C4-2B (cell line): Measurements from ENCODE around the gene FGFR3.

Experiments used
- H3K27ac ChIP-seq: fragments of 450-650 bp; 2 replicates; pipeline ENCODE4 v1.5.1; 2017
- CTCF ChIP-seq: fragments of 450-650 bp; conservative IDR thresholded peaks from 2 replicates; pipeline ENCODE4 v1.5.1; 2017; ENCODE audit warnings: mild to moderate bottlenecking
- ZFX ChIP-seq: fragments of 450-650 bp; IDR thresholded peaks from 2 replicates; pipeline ENCODE4 v1.6.1; 2017

FGFR3 gene

GRCh38 chr4:1751155-1751918 lies 41.8 kb upstream of the FGFR3 start:
- H3K27ac ChIP-seq, result no peak overlapping the region

DNA sequence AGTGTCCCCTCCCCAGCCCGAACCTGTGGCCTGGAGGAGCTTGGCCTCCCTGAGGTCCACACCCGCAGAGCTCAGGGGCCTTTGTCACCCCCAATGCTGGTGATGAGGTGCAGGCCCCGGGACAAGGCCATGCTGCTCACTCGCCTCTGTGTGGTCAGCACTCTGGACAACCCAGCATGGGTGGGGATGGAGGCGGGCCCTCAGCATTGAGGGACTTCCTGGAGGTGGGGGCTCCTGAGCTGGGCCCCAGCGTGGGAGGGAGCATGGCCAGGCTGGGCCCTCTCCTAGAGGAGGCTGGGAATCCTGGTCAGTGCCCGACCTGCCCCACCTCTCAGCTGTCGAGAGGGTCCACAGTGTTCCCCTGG lies 41.2 kb upstream of the FGFR3 start:
- TF ChIP-seq ZFX, result no peak
- no peak overlapping the region for H3K27ac ChIP-seq

More at GRCh38 chr4:1751155-1751918, 41.8 kb upstream of the FGFR3 start:
- no peak for TF ChIP-seq ZFX
- TF ChIP-seq CTCF, result no peak

- H3K27ac ChIP-seq, result no peak overlapping the region
- no peak for TF ChIP-seq ZFX
- no peak for TF ChIP-seq CTCF
Observed at GRCh38 chr4:1752284-1753041, 40.6 kb upstream of the FGFR3 start.

GRCh38 chr4:1753294-1753696 lies 39.8 kb upstream of the FGFR3 start:
- TF ChIP-seq CTCF (no peak), ZFX (no peak)
- H3K27ac ChIP-seq, result no peak overlapping the region

- no peak overlapping the region for H3K27ac ChIP-seq
- TF ChIP-seq ZFX (no peak), CTCF (no peak)
Observed at GRCh38 chr4:1753697-1754311, 39.3 kb upstream of the FGFR3 start.

GRCh38 chr4:1754336-1754735 lies 38.8 kb upstream of the FGFR3 start:
- H3K27ac ChIP-seq, result no peak overlapping the region
- TF ChIP-seq CTCF, result no peak
- TF ChIP-seq ZFX, result no peak

DNA sequence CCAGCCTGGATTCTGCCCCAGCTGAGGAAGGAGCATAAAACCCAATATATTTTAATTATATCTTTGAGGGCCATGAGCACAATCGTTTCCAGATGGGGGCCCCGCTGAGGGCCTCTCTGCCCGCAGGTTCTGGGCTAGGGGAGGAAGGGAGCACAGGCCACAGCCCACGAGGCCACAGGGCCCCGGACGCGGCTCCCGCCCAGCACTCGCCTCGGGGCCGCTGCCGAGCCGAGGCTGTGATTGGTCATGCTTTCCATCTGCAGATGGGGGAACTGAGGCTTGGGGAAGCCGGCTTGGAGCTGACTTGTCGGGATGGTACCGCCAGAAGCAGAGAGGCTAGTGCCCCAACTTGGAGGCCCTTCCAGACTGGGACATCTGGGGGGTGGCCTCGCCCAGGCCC lies 37.8 kb upstream of the FGFR3 start:
- H3K27ac ChIP-seq, result no peak overlapping the region

More for the DNA sequence above, 37.8 kb upstream of the FGFR3 start:
- TF ChIP-seq ZFX, result no peak
- no peak for TF ChIP-seq CTCF
